HK-2 (cell line): Measurements from ENCODE around the gene AREL1.
A peak's percentile ranks its signal among the peaks of the same experiment; 100 is the strongest.
"Not testable (repeated sequence)": the region's sequence is repeated elsewhere in the genome, so short reads cannot be mapped to it uniquely, and the experiment has no call there.

Experiments
- DNase-seq: peaks from one replicate; pipeline ENCODE4 v3.0.0-alpha.2; 2018; ENCODE audit not compliant: unreplicated experiment

AREL1 gene, protein sequence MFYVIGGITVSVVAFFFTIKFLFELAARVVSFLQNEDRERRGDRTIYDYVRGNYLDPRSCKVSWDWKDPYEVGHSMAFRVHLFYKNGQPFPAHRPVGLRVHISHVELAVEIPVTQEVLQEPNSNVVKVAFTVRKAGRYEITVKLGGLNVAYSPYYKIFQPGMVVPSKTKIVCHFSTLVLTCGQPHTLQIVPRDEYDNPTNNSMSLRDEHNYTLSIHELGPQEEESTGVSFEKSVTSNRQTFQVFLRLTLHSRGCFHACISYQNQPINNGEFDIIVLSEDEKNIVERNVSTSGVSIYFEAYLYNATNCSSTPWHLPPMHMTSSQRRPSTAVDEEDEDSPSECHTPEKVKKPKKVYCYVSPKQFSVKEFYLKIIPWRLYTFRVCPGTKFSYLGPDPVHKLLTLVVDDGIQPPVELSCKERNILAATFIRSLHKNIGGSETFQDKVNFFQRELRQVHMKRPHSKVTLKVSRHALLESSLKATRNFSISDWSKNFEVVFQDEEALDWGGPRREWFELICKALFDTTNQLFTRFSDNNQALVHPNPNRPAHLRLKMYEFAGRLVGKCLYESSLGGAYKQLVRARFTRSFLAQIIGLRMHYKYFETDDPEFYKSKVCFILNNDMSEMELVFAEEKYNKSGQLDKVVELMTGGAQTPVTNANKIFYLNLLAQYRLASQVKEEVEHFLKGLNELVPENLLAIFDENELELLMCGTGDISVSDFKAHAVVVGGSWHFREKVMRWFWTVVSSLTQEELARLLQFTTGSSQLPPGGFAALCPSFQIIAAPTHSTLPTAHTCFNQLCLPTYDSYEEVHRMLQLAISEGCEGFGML

DNA sequence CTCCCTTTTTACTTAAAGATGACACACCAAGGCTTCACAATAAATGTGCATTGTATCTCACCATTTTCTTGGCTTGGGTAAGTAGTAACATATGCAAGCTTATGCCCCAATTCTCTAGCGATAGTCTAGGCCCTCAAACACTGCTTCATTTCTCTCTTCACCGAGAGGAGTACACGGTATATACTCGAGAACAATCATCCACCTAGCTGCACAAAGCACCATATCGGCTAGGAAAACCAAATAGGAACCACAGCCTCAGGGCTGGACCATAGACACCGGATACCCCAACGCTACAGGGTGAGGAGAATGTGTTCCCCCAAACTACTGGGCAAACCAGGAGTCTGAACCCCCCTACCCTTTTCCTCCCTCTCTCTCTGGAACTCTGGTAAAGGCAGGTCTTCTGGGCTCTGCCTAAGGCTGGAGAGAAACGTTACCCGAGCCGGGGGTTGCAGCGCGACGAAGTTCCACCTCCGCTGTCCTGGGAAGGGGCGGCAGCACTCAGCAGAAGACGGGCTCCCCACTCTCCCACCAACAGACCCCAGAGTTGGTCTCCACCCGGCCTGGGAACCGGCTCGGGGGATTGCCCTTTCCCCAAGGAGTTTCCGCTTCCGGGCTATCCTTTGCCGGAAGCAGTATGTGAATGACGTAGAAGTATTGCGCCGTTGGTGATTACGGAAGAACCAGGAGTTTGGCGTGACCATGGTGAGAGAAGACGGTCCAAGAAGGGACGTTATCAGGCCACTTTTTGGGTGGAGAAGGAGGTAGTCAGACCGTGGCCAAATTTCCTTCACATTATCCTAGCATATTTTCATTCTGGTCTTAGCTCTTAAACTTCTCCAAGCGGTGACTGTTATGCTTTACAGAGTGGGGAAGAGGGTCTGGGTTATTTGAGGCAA lies at the start of gene AREL1, which contains the start of gene FCF1:
Gene AREL1, minus strand, starts transcription at position 582 of the 896 bp plus-strand sequence. CDS start 27,465 bp downstream, outside the sequence.
Gene FCF1, plus strand, starts transcription at position 646 of the 896 bp plus-strand sequence. Its CDS starts 54 bp downstream, at position 700.
- peak; percentile 64 for DNase-seq

DNA sequence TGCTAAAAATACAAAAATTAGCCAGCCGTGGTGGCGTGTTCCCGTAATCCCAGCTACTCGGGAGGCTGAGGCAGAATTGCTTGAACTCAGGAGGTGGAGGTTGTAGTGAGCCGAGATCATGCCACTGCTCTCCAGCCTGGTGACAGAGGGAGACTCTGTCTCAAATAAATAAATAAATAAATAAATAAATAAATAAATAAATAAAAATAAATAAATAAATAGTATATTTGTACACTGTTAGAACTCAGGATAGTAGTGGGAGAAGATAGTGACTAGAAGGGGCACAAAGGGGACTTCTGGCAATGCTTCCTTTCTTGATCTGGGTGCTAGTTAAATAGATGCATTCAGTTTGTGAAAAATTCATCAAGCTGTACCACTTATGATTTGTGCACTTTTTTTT lies 45.6 kb upstream of the AREL1 start:
- DNase-seq = not testable (repeated sequence)

DNA sequence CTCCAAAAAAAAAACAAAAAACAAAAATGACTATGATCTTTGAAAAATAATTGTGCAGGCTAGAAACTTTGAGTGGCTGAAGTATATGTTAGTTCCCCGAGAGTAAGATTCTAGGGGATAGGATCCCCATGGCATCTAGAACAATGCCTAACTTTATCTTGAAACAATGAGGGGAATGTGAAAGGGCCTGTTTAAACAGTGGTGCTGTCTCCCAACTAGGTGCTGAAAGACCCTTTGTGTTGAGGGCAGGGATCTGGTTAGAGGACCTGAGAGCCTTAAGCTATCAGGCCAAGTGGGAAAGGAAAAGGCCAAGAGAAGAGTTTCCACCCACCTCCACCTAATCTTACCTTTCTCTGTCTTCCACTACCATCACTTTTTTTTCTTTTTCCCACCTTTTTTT lies 43.4 kb upstream of the AREL1 start:
- DNase-seq = no peak

DNA sequence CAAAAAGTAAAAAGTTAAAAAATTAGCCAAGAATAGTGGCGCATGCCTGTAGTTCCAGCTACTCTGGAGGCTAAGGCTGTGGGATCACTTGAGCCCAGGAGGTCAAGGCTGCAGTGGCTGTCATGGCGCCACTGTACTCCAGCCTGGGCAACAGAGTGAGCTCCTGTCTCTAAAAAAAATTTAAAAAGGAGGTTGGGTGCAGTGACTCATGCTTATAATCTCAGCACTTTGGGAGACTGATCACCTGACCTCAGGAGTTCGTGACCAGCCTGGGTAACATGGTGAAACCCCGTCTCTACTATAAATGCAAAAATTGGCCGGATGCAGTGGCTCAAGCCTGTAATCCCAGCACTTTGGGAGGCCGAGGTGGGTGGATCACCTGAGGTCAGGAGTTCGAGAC lies 42.0 kb upstream of the AREL1 start:
- no peak for DNase-seq

DNA sequence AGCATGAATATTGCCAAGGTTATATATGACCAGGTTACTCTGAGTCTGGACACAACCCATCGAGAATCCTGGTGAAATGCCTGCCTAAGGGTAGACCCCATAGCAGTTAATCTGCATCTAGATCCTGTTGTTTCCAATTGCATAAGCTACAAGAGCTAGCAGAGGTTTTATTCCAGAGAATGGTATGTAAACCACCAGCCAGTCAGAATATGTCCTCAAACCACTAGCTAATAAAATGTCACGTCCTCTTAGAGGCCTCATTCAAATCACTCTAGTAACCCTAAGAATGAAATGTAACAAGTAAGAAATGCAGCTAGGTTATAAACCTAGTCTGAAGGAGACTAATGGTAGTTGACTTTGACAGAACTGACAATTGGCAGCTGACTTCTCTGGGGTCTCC lies 41.3 kb upstream of the AREL1 start:
- DNase-seq = no peak

DNA sequence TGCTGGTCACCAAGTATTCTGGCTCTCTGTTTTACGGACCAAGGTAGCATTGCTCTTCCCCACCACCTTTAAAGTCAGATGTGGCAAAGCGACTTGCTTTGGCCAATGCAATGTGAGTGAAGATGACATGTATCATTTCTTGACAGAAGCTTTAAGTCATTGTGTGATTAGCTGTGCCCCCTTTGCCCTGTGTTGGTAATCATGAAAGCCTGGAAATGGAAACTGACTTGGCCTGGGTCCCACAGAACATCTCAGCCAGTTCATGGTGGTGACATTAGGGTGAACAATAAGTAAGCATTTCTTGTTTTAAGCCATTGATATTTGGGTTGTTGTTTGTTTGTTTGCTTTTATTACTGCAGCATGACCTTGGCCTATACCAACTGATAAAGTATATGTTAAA lies 34.4 kb upstream of the AREL1 start:
- DNase-seq = no peak

DNA sequence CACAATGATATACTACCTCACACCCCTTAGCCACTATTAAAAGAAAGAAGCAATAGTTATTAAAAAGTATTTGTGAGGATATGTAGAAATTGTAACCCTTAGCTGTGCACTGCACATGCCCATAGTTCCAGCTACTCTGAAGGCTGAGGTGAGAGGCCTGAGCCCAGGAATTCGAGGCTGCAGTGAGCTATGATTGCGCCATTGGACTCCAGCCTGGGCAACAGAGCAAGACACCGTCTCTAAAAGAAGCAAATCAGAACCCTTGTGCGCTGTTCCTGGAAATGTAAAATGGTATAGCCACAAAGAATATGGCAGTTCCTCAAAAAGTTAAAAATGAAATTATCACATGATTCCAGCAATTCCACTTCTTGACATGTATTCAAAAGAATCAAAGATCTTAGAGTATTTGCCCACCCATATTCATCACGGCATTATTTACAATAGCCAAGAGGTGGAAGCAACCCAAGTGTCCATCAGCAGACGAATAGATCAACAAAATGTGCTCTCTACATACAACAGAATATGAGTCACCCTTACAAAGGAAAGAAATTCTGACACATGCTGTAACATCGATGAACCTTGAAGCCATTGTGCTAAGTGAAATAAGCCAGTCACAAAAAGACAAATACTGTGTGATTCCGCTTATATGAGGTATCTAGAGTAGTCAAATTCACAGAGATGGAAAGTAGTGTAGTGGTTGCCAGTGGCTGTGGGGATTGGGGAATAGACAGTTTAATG lies 26.6 kb upstream of the AREL1 start:
- no peak for DNase-seq

DNA sequence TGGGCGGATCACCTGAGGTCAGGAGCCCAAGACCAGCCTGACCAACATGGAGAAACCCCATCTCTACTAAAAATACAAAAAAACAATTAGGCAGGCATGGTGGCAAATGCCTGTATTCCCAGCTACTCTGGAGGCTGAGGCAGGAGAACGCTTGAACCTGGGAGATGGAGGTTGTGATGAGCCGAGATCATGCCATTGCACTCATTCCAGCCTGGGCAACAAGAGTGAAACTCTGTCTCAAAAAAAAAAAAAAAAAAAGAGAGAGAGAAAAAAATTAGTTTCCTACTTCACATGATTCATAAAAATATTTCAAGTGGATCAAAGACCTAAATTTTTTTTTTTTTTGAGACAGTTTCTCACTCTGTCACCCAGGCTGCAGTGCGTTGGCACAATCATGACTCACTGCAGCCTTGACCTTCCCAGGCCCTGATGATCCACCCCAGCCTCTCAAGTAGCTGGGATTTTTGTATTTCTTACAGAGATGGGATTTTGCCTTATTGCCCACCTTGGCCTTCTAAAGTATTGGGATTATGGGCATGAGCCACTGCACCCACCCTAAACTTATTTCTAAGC lies 25.0 kb upstream of the AREL1 start:
- DNase-seq = peak; percentile 18

DNA sequence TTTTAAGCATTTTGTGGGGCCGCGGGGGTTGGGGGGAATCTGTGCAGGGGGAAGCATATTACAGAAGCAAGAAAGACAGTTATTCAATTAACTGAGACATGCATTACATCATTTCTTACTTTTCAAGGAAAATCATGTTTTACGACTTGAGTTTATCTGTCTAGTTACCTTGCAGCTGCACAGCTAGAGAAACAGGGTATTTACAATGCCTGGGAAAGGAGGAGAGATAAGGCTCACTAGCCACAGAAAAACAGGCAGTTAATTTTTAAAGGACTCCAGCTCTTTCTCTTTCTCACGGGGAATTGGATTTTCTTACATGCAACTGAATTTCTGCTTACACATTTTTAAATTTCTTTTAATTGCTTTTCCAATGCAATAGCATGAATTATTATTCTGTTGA lies 22.2 kb upstream of the AREL1 start:
- no peak for DNase-seq

DNA sequence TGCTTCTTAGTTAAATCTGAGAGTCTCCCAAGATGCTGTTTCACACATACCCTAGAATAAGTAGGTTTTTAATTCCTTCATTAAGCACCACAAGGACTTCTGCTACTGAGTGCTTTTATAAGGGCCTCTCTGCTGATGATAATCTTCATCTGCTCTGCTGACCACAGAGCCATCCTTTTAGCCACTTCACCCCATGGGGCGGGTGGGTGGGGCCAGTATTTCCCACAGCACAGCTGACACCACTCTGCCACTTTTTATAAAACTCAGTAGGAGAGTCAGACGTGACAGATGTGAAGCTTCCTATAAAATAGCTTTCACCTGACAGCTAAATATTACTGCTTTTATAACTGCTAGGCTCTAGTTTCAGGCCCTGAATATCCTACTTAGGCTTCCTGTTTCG lies 20.3 kb upstream of the AREL1 start:
- no peak for DNase-seq

DNA sequence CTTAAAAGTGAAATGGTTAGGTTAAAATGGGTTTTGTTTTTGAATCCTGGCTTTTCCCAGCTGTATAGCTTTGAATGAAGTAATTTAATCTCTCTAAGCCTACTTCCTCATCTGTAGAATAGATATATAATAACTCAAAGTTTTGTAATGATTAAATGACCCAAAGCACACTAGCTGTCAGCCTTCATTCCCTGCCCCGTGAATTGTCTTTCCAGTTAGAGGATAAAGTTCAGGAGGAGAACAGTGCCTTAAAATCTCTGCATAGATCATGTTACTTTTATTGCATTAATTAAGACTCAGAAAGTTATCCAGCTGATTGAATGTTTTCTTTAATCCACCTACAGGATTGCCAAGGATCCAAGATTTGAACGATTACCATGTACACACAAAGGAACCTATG lies 19.5 kb upstream of the AREL1 start:
- DNase-seq = no peak

DNA sequence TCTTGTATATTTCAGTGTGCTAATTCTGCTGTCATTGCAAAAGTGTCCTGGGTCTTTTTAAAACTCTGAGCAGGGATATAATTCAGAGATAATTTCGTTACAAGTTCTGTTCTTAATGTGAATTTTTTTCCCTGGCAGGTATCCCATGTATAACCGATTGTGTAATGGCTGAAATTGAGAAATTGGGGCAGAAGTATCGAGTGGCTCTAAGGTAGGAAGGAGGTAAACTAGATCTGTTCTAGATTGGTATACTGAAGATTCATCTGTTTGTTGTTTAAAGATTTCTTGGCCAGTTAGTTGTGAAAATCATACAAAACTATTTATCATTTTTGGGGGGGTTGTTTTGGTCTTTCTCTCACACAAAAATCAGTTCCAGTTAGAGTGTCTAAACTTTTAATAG lies 10.3 kb upstream of the AREL1 start:
- no peak for DNase-seq

DNA sequence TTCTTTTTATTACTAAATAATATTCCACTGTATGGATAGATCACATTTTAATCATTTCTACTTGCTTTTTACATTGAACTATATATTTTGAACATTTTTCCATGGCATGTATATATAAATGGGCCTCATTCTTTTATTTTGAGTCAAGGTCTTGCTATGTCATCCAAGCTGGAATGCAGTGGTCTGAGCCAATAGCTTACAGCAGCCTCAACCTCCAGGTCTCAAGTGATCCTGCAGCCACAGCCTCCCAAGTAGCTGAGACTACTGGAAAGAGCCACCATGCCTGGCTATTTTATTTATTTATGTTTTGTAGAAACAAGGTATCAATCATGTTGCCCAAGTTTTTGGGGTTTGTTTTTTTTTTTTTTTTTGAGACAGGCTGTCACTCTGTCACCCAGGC lies 7.6 kb upstream of the AREL1 start:
- no peak for DNase-seq

DNA sequence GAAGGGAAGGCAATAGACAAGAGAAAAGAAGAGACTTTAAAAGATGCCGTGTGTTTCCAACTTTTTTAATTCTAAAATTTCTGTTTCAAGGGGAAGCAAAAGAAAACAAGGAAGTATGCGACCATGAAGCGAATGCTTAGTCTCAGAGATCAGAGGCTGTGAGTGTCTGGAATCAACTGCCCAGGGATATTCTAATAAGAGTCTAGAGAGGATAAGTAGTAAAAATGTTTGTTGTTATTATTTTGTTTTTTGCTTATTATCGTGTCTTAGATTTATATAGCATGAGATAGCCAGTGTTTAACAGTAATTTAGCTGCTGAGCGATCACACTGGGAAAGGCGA lies 485 bp upstream of the AREL1 start:
- DNase-seq = no peak

DNA sequence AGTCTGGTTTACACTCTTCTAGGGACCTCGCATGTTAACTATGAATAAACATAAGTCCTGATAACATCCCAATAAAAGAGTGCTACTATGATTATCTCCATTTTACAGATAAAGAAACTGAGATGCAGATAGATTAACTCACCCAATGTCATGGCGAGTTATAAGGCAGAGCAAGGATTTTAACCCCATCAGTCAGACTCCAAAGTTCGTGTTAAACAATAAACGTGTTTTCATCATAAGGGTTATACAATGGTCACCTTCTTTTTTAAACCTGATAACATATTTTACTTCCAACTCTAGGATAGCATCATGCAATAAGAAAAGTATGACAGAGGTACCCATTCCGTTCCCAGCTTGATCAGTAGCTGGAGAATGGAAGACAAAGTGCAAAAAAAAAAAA lies 1.2 kb downstream of the AREL1 start:
- DNase-seq = no peak

DNA sequence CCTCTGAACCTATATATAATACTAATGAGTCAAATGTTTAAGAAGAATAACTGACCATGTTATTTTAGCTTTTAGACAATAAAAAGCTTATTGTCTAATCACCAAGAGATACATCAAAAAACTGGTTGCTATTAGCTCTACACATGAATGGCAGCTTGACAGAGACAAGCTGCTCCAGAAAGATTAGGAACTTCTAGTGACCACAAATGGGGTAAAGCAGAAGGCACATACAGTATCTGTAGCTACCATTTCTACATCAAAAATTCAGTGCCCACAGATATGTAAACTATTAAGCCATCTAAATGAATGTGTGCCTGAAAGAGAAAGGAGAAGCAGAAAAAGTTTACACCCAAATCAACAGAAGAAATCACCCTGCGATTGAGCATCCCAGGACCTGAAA lies 2.4 kb downstream of the AREL1 start:
- DNase-seq = no peak

DNA sequence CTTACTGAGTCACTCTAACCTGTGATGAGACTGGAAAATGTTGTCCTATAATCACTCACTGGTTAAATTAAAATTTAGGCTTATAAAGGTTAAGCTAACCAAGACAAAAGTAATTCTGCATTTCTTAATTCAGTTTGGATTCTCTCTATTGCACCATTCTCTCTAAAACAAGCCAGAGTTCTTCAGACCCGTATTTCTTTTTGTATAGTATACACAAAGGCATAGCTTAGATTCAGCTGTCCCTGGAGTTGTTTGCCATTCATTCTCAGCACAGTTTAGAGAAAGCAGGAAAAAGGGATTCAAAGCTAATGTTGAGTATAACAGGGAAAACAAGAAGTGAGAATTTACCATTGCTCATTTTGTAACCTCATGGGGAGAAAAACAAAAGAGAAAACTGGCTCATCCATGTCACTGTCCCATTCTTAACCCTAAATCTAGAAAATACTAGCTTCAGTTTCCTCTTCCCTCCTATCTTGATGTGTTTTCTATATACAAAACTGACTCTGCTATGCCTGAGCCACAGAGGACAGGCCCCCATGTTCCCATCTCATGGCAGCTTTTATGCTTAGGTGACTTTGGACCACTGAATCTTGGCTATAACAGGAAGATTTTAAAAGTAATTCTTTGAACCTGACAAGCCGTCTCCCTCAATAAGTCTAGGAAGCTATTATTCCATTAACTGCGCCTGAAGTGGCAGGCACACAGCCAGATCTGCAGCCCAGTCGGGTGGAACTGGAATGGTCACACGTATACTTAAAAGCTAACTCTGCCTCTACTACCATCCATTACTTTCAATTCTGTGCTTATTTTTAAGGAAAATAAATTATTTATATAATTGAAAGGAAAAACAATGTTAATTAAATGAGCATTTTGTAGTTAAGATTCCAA lies 7.0 kb downstream of the AREL1 start:
- peak; percentile 31 for DNase-seq

DNA sequence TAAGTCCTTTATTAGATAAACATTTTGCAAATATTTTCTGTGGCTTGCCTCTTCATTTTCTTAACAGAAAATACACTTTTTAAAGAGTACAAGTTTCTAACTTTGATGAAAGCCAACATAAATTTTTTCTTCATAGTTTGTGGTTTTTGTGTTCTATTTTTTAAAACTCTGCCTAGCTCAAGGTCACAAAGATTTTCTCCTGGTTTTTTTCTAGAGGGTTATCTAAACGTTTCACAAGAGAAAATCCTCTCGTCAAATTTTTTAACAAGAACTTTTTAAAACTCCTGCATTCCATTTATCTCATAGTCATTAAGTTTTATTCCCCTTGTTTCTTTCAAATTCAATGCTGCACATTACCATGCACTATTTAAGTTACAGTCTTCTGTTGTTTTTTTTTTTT lies 8.2 kb downstream of the AREL1 start:
- no peak for DNase-seq

DNA sequence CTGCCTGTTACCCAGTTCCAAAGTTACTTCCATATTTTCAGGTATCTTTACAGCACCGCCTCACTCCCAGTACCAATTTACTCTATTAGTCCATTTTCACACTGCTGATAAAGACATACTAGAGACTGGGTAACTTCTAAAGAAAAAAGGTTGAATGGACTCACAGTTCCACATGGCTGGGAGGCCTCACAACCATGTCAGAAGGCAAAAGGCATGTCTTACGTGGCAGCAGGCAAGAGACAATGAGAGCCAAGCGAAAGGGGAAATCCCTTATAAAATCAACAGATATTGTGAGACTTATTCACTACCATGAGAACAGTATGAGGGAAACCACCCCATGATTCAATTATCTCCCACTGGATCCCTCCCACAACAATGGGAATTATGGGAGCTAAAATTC lies 9.8 kb downstream of the AREL1 start:
- DNase-seq = no peak

DNA sequence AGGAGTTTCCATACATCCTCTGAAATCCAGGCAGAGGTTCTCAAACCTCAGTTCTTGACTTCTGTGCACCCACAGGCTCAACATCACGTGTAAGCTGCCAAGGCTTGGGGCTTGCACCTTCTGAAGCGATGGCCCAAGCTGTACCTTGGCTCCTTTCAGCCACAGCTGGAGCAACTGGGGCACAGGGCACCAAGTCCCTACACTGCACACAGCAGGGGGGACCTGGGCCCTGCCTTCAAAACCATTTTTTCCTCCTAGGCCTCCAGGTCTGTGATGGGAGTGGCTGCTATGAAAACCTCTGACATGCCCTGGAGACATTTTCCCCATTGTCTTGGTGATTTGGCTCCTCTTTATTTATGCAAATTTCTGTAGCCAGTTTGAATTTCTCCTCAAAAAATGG lies 10.6 kb downstream of the AREL1 start:
- DNase-seq = no peak
